Peyer's patch (tissue), 4 donors: Measurements from ENCODE around the gene TRIM26.

Experiments used
- POLR2A ChIP-seq, 2 donors: fragments of 450-650 bp; IDR thresholded peaks; one replicate each; pipeline ENCODE4 v1.5.1; 2017; ENCODE audit warnings: antibody characterized with exemption in 2 of 2, mild to moderate bottlenecking in 2 of 2, moderate library complexity in 2 of 2
- TF ChIP-seq, protein P1 (sequence below), 6 experiments: fragments of 450-650 bp in 4 of 6; fragments of 200-600 bp in 2 of 6; sonication (generic) in 1 of 6; IDR thresholded peaks; one replicate each; pipeline ENCODE4 v1.5.1; 2017 to 2019; ENCODE audit warnings: antibody characterized with exemption in 6 of 6, mild to moderate bottlenecking in 3 of 6, moderate library complexity in 1 of 6

DNA sequence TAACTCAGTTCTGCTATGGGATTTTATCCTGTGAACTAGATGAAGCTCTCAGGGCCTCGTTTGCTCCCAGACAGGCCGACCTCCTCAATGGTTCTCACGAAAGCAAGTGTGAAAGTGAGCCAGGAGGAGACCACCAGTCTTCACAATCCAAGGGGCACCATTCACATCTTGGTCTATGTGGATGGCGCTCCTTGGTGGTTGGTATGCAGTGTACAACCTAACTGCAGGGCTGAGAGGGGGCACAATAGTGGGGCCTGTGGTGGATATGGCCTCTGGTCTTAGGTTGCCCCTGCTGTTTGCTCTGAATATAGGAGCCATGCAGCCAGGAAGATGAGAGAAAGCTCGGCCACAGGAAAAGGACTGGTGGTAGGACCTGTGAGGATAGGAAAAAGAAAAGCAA is 24.7 kb downstream of the TRIM26 start:
- TF ChIP-seq, protein P1, sequence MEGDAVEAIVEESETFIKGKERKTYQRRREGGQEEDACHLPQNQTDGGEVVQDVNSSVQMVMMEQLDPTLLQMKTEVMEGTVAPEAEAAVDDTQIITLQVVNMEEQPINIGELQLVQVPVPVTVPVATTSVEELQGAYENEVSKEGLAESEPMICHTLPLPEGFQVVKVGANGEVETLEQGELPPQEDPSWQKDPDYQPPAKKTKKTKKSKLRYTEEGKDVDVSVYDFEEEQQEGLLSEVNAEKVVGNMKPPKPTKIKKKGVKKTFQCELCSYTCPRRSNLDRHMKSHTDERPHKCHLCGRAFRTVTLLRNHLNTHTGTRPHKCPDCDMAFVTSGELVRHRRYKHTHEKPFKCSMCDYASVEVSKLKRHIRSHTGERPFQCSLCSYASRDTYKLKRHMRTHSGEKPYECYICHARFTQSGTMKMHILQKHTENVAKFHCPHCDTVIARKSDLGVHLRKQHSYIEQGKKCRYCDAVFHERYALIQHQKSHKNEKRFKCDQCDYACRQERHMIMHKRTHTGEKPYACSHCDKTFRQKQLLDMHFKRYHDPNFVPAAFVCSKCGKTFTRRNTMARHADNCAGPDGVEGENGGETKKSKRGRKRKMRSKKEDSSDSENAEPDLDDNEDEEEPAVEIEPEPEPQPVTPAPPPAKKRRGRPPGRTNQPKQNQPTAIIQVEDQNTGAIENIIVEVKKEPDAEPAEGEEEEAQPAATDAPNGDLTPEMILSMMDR (IDR thresholded peaks at IDR 0.05) = no peak
- no peak for TF ChIP-seq POLR2A (IDR thresholded peaks at IDR 0.05)
